VCaP (cell line): ENCODE data around the gene GIPC1.
"Not testable (repeated sequence)": the region's sequence is repeated elsewhere in the genome, so short reads cannot be mapped to it uniquely, and the experiment has no call there.

Source experiments
- H3K27ac ChIP-seq: fragments of 450-650 bp; 2 replicates; pipeline ENCODE4 v1.5.1; 2017
- CTCF ChIP-seq: fragments of 450-650 bp; conservative IDR thresholded peaks from 2 replicates; pipeline ENCODE4 v1.5.1; 2017; ENCODE audit warnings: mild to moderate bottlenecking, moderate library complexity

The GIPC1 gene

GRCh38 chr19:14496029-14496833 lies at the start of gene GIPC1:
GIPC1 (minus strand) TSS chr19:14496127; CDS start chr19:14482976, 13,151 bp downstream.
- TF ChIP-seq CTCF = no peak
- H3K27ac ChIP-seq = peak within 1 kb of the TSS; percentile 85

GRCh38 chr19:14545716-14546082 lies 49.8 kb upstream of the GIPC1 start:
- no peak for TF ChIP-seq CTCF
- no peak overlapping the region for H3K27ac ChIP-seq

- H3K27ac ChIP-seq = no peak overlapping the region
- TF ChIP-seq CTCF = no peak
These were observed 49.2 kb upstream of the GIPC1 start for GRCh38 chr19:14544977-14545715.

GRCh38 chr19:14544047-14544446 lies 48.1 kb upstream of the GIPC1 start:
- H3K27ac ChIP-seq = no peak overlapping the region

GRCh38 chr19:14542711-14543328 lies 46.9 kb upstream of the GIPC1 start:
- no peak overlapping the region for H3K27ac ChIP-seq
- TF ChIP-seq CTCF = no peak

More at GRCh38 chr19:14544047-14544446, 48.1 kb upstream of the GIPC1 start:
- TF ChIP-seq CTCF = no peak

- not testable (repeated sequence) for H3K27ac ChIP-seq
These were observed 46.1 kb upstream of the GIPC1 start for GRCh38 chr19:14541979-14542378.

- TF ChIP-seq CTCF = no peak
- no peak overlapping the region for H3K27ac ChIP-seq
These were observed 45.0 kb upstream of the GIPC1 start for GRCh38 chr19:14540741-14541525.
